Left renal cortex interstitium (tissue), 4 donors: ENCODE measurements around the gene TMCO4. TPM values are rescaled to one million over a fixed set of nuclear protein-coding genes. Genes with fewer than 3 reads are reported as not detected.

Experiments used
- DNase-seq, 4 donors: peaks; one replicate each; pipeline ENCODE4 v3.0.0-alpha.2; 2013; ENCODE audit warnings: low read depth in 4 of 4, low spot score in 2 of 4, missing footprints in 1 of 4
- polyA plus RNA-seq, 4 donors: library from polyadenylated mRNA; unstranded; fragments of 120-200 nt; gene quantifications; one replicate each; pipeline ENCODE4 v1.2.1, GENCODE V29; 2013; ENCODE audit not compliant: insufficient read length in 4 of 4

TMCO4 gene
- polyA plus RNA-seq, 4 donors, result 17.5 to 24.2 (median 18.8) TPM

GRCh38 chr1:19776933-19777332 lies 22.8 kb downstream of the TMCO4 start:
- no peak for DNase-seq

- no peak for DNase-seq
These were observed 23.4 kb downstream of the TMCO4 start for GRCh38 chr1:19776287-19776686.

- no peak for DNase-seq
These were observed 23.9 kb downstream of the TMCO4 start for GRCh38 chr1:19775831-19776230.

GRCh38 chr1:19775317-19775716 lies 24.4 kb downstream of the TMCO4 start:
- DNase-seq, result no peak

- DNase-seq, result no peak
These were observed 25.4 kb downstream of the TMCO4 start for GRCh38 chr1:19774180-19774785.

- DNase-seq, result no peak
These were observed 26.2 kb downstream of the TMCO4 start for GRCh38 chr1:19773485-19773884.

- DNase-seq, result no peak
These were observed 27.7 kb downstream of the TMCO4 start for GRCh38 chr1:19772053-19772452.

- no peak for DNase-seq
These were observed 28.4 kb downstream of the TMCO4 start for GRCh38 chr1:19771350-19771749.

GRCh38 chr1:19770436-19771190 lies 29.1 kb downstream of the TMCO4 start:
- DNase-seq, result no peak

GRCh38 chr1:19769211-19769932 lies 30.3 kb downstream of the TMCO4 start:
- no peak for DNase-seq

- DNase-seq, result no peak
These were observed 31.1 kb downstream of the TMCO4 start for GRCh38 chr1:19768353-19769210.

- DNase-seq, result no peak
These were observed 34.1 kb downstream of the TMCO4 start for GRCh38 chr1:19765623-19766022.

- no peak for DNase-seq
These were observed 34.9 kb downstream of the TMCO4 start for GRCh38 chr1:19764848-19765247.

- DNase-seq, result no peak
These were observed 37.4 kb downstream of the TMCO4 start for GRCh38 chr1:19762175-19762779.

GRCh38 chr1:19759740-19760089 lies 40.0 kb downstream of the TMCO4 start:
- DNase-seq, result no peak

- DNase-seq, result no peak
These were observed 41.4 kb downstream of the TMCO4 start for GRCh38 chr1:19758227-19758830.

GRCh38 chr1:19757641-19758040 lies 42.1 kb downstream of the TMCO4 start:
- DNase-seq, result no peak

GRCh38 chr1:19756480-19756879 lies 43.2 kb downstream of the TMCO4 start:
- no peak for DNase-seq

- no peak for DNase-seq
These were observed 45.2 kb downstream of the TMCO4 start for GRCh38 chr1:19754482-19754881.

GRCh38 chr1:19752083-19752696 lies 47.5 kb downstream of the TMCO4 start:
- DNase-seq, result no peak
